A549 (cell line): ENCODE measurements around the gene SKAP1. TPM values are rescaled to one million over a fixed set of nuclear protein-coding genes. Genes with fewer than 3 reads are reported as not detected.

Source experiments
- ATAC-seq, 2 experiments: fragments of 200-7000 bp in 1 of 2; fragments of >200 bp in 1 of 2; cut with Nextera tagmentation in 1 of 2; cut with Tn5 transposase in 1 of 2; 3 replicates each; pipeline versions ENCODE4 v1.8.0 to v1.9.1; 2018 to 2020; ENCODE audit warnings: mild to moderate bottlenecking in 1 of 2, moderate library complexity in 1 of 2
- CTCF ChIA-PET: fragments of 300-600 bp; sonication (Branson Sonifier 250); formaldehyde crosslinking; extraction: SDS; loops from one replicate; lab custom pipeline; 2021; ENCODE audit warnings: antibody characterized with exemption, inconsistent platforms; lab: Yijun Ruan, JAX
- POLR2A ChIA-PET: fragments of 350-600 bp; formaldehyde crosslinking; extraction: SDS; loops from one replicate; lab custom pipeline; 2021; ENCODE audit warnings: antibody characterized with exemption, inconsistent platforms; lab: Yijun Ruan, JAX
- DNase-seq, 2 experiments: peaks; one replicate each; pipeline versions ENCODE4 v3.0.0 to v3.0.0-alpha.2; 2011 to 2016; ENCODE audit warnings: low read depth in 1 of 2, low spot score in 1 of 2
- FAIRE-seq: peaks from 2 replicates; lab custom pipeline; 2011; peaks lifted over from hg19 to GRCh38; lab: Jason Lieb, UNC
- H3K27ac ChIP-seq, 2 experiments: fragments of >200 bp; sonication (Bioruptor Twin); formaldehyde crosslinking; 3 replicates each; pipeline ENCODE4 v1.5.1; 2016 to 2017
- H3K4me1 ChIP-seq: fragments of >200 bp; sonication (Bioruptor Twin); formaldehyde crosslinking; 3 replicates; pipeline ENCODE4 v1.6.1; 2016
- H3K4me2 ChIP-seq: fragments of >200 bp; sonication (Bioruptor Twin); formaldehyde crosslinking; 3 replicates; pipeline ENCODE4 v1.6.1; 2016
- H3K4me3 ChIP-seq: fragments of >200 bp; sonication (Bioruptor Twin); formaldehyde crosslinking; 3 replicates; pipeline ENCODE4 v1.5.1; 2016
- H3K9me3 ChIP-seq: fragments of >200 bp; sonication (Bioruptor Twin); formaldehyde crosslinking; 3 replicates; pipeline ENCODE4 v1.6.1; 2016
- BHLHE40 ChIP-seq: IDR thresholded peaks from 2 replicates; pipeline ENCODE4 v1.6.1; 2012; ENCODE audit warnings: low read depth, low read length, inconsistent platforms
- CBX8 ChIP-seq: fragments of 200-600 bp; sonication (generic); IDR thresholded peaks from 2 replicates; pipeline ENCODE4 v1.6.1; 2016
- CHD2 ChIP-seq: fragments of 150-350 bp; IDR thresholded peaks from 2 replicates; pipeline ENCODE4 v1.6.1; 2014; ENCODE audit warnings: low read length; ENCODE audit not compliant: partially characterized antibody
- EHMT2 ChIP-seq: fragments of 200-600 bp; sonication (generic); IDR thresholded peaks from 2 replicates; pipeline ENCODE4 v1.6.1; 2016; ENCODE audit warnings: antibody characterized with exemption, low read depth, mild to moderate bottlenecking, moderate library complexity
- ESRRA ChIP-seq: fragments of 150-350 bp; IDR thresholded peaks from 2 replicates; pipeline ENCODE4 v1.6.1; 2014; ENCODE audit warnings: mild to moderate bottlenecking, low read length, borderline replicate concordance
- FOXS1 ChIP-seq: fragments of 250-450 bp; sonication (Bioruptor Pico); IDR thresholded peaks from 2 replicates; pipeline ENCODE4 v1.5.0; 2020; ENCODE audit warnings: mild to moderate bottlenecking, moderate library complexity
- GATA3 ChIP-seq: IDR thresholded peaks from 2 replicates; pipeline ENCODE4 v1.6.1; 2012; ENCODE audit warnings: borderline replicate concordance
- JUNB ChIP-seq: fragments of >200 bp; sonication (Bioruptor Twin); formaldehyde crosslinking; IDR thresholded peaks from 2 replicates; pipeline ENCODE4 v1.6.1; 2016
- KDM5A ChIP-seq: fragments of 200-600 bp; sonication (generic); IDR thresholded peaks from 2 replicates; pipeline ENCODE4 v1.6.1; 2016; ENCODE audit warnings: antibody characterized with exemption, mild to moderate bottlenecking
- MAFK ChIP-seq: fragments of 450-650 bp; IDR thresholded peaks from 2 replicates; pipeline ENCODE4 v1.6.1; 2014; ENCODE audit not compliant: partially characterized antibody
- MAZ ChIP-seq: fragments of 150-350 bp; IDR thresholded peaks from 2 replicates; pipeline ENCODE4 v1.6.1; 2014; ENCODE audit warnings: antibody characterized with exemption, low read depth, low read length, borderline replicate concordance
- NR3C1 ChIP-seq: fragments of >200 bp; sonication (Bioruptor Twin); formaldehyde crosslinking; IDR thresholded peaks from 3 replicates; pipeline ENCODE4 v1.6.1; 2017
- POLR2A ChIP-seq: IDR thresholded peaks from 2 replicates; pipeline ENCODE4 v1.6.1; 2012; ENCODE audit warnings: mild to moderate bottlenecking, low read length
- POLR2AphosphoS2 ChIP-seq: conservative IDR thresholded peaks from 2 replicates; pipeline ENCODE4 v1.6.1; 2012; ENCODE audit warnings: low read length, improper control_type of control experiment, inconsistent platforms
- RCOR1 ChIP-seq: fragments of 150-350 bp; IDR thresholded peaks from 2 replicates; pipeline ENCODE4 v1.6.1; 2014; ENCODE audit warnings: antibody characterized with exemption, low read length, low read depth
- RFX5 ChIP-seq: fragments of 450-650 bp; IDR thresholded peaks from 2 replicates; pipeline ENCODE4 v1.7.1; 2014; ENCODE audit warnings: antibody characterized with exemption, mild to moderate bottlenecking, moderate library complexity
- ZFP36 ChIP-seq: fragments of 450-650 bp; IDR thresholded peaks from 2 replicates; pipeline ENCODE4 v1.6.1; 2014; ENCODE audit warnings: borderline replicate concordance; ENCODE audit not compliant: partially characterized antibody
- whole genome bisulfite sequencing: methylation state at CpG from one replicate; pipeline ENCODE4 v1.1.6; 2017; ENCODE audit errors: missing lambda C conversion rate; 5-methylcytosine and 5-hydroxymethylcytosine counted together
- polyA plus RNA-seq, 4 experiments: library from polyadenylated mRNA; depleted of rRNA in 3 of 4; stranded (reverse); fragments of >200 nt; fragmentation: RNase III in 1 of 4; extraction: RNeasy Plus Mini Kit Qiagen cat#74134 plus additional on column Dnase treatment in 1 of 4; gene quantifications; 2 replicates in 3 of 4; 3 replicates in 1 of 4; pipeline ENCODE4 v1.2.3, GENCODE V29; 2011 to 2017
- TF ChIP-seq, protein P1 (sequence below): IDR thresholded peaks from 2 replicates; pipeline ENCODE4 v1.6.1; 2012
- TF ChIP-seq, protein P2 (sequence below): IDR thresholded peaks from 2 replicates; pipeline ENCODE4 v1.6.1; 2012
- TF ChIP-seq, protein P3 (sequence below): fragments of 250-450 bp; sonication (Bioruptor Pico); IDR thresholded peaks from 2 replicates; pipeline ENCODE4 v1.5.0; 2020; ENCODE audit warnings: low read depth, mild to moderate bottlenecking, moderate library complexity

The SKAP1 gene
- polyA plus RNA-seq, 2 of the 4 experiments (the other 2 are of a cell fraction): 0.14 to 0.78 TPM

DNA sequence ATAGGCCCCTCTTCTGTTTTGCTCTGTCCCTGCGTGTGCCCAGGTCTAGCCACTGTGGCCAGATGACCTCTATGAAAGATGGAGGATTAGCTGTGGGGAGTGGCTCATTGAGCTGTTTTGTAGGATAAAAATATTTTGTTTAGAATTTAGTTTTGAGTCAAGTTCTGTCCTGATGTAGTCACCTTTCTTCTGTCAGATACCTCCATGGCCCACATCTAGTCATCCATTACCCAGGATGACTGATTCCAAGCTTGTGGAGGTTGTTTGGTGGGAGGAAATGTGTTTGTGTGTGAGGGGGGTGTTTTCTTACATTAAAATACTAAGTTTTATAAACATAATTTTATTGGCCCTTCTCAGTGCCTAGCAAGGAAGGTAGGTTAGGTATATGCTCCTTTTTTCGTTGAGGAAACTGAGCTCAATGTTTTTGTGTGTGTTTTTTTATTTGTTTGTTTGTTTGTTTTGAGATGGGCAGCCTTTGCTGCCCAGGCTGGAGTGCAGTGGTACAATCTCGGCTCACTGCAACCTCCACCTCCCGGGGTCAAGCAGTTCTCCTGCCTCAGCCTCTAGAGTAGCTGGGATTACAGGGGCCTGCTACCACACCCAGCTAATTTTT is 306.1 kb downstream of the SKAP1 start:
- FAIRE-seq (no peak), DNase-seq (no peak), ATAC-seq (no peak)
- Histone ChIP-seq H3K9me3 (no peaks in the 10 kb centered on the region), H3K4me1 (peaks cover 12% of the 10 kb centered on the region), H3K4me3 (no peak overlapping the region), H3K27ac (no peak overlapping the region), H3K4me2 (no peak overlapping the region)
- CTCF ChIA-PET: interaction anchor here (0.6 to 14.2 kb wide), 18 partner anchors 9 to 1850 kb away, joined by 3 to 196 read pairs (median 5); no protein-coding TSS in a partner anchor
- TF ChIP-seq, protein P1, sequence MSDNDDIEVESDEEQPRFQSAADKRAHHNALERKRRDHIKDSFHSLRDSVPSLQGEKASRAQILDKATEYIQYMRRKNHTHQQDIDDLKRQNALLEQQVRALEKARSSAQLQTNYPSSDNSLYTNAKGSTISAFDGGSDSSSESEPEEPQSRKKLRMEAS: no peak
- TF ChIP-seq CHD2: no peak
- TF ChIP-seq, protein P2, sequence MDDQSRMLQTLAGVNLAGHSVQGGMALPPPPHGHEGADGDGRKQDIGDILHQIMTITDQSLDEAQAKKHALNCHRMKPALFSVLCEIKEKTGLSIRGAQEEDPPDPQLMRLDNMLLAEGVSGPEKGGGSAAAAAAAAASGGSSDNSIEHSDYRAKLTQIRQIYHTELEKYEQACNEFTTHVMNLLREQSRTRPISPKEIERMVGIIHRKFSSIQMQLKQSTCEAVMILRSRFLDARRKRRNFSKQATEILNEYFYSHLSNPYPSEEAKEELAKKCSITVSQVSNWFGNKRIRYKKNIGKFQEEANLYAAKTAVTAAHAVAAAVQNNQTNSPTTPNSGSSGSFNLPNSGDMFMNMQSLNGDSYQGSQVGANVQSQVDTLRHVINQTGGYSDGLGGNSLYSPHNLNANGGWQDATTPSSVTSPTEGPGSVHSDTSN: no peak
- no peak for TF ChIP-seq POLR2AphosphoS2
- TF ChIP-seq KDM5A: no peak
- TF ChIP-seq RCOR1: no peak
- TF ChIP-seq MAZ: no peak
- 96% methylated on average over 4 of the region's 4 CpGs for WGBS
- POLR2A ChIA-PET: interaction anchor here (1.2 kb wide), 1 partner anchor 98 kb away, joined by 3 read pairs; no protein-coding TSS in a partner anchor

DNA sequence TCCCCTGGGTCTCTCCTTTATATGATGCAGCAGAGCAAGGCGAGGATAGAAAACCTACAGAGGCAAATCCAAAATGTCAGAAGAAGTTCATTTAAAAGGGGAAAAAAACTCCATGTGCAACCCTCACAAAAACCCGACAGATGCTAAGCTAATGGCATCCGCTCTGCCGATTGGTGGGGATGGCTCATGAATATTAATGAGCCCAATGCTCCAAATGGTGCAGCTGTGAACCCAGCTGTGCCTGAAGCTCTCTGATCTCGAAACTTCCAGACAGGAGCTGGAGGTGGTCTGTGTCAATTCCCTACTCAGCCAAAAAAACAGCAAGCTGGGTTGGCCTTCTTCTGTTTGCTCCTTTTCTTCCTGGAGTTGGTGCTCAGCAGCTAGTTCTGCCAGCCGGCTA is 306.9 kb downstream of the SKAP1 start:
- CTCF ChIA-PET: interaction anchor here (0.6 to 14.2 kb wide), 15 partner anchors 8 to 513 kb away, joined by 3 to 196 read pairs (median 5); no protein-coding TSS in a partner anchor
- DNase-seq (no peak), FAIRE-seq (no peak), ATAC-seq (no peak)
- H3K9me3 ChIP-seq: no peaks in the 10 kb centered on the region
- POLR2A ChIA-PET: interaction anchor here (1.2 kb wide), 1 partner anchor 98 kb away, joined by 3 read pairs; no protein-coding TSS in a partner anchor
- H3K4me3 ChIP-seq: no peak overlapping the region
- peaks cover 12% of the 10 kb centered on the region for H3K4me1 ChIP-seq
- no peak overlapping the region for H3K4me2 ChIP-seq
- WGBS: 87% methylated on average over 6 of the region's 6 CpGs
- no peak overlapping the region for H3K27ac ChIP-seq
- TF ChIP-seq EHMT2: no peak

DNA sequence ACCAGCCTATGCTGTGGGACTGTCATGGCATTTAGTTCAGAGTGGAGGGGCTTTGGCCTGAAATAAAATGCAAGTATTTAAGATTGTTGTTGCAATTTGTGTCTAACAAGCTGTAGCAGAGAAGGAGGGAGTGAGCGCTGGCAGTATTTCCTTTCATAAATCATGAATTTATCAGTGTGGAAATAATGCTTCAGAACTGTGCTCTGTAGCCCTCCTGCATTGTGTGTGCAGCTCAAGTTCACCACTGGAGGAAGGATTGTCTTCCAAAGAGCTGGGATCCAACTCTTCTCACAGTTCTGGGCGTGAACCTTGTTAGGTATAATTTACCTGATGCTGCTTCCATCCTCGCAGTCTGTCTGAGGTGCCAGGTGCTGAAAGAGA is 307.4 kb downstream of the SKAP1 start:
- Histone ChIP-seq H3K9me3 (no peaks in the 10 kb centered on the region), H3K4me2 (no peak overlapping the region), H3K4me1 (peaks cover 10% of the 10 kb centered on the region), H3K4me3 (no peak overlapping the region), H3K27ac (no peak overlapping the region)
- CTCF ChIA-PET: interaction anchor here (0.8 to 14.2 kb wide), 12 partner anchors 8 to 514 kb away, joined by 3 to 196 read pairs (median 10); no protein-coding TSS in a partner anchor
- POLR2A ChIA-PET: no interaction called here
- FAIRE-seq: no peak
- DNase-seq: no peak
- TF ChIP-seq MAZ: no peak
- TF ChIP-seq, protein P3, sequence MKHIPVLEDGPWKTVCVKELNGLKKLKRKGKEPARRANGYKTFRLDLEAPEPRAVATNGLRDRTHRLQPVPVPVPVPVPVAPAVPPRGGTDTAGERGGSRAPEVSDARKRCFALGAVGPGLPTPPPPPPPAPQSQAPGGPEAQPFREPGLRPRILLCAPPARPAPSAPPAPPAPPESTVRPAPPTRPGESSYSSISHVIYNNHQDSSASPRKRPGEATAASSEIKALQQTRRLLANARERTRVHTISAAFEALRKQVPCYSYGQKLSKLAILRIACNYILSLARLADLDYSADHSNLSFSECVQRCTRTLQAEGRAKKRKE (CRISPR knock-in tag): no peak
- no peak for TF ChIP-seq ZFP36
- no peak for TF ChIP-seq BHLHE40
- no peak for TF ChIP-seq FOXS1 (CRISPR knock-in tag)
- WGBS: 91% methylated on average over 3 of the region's 3 CpGs
- no peak for ATAC-seq

DNA sequence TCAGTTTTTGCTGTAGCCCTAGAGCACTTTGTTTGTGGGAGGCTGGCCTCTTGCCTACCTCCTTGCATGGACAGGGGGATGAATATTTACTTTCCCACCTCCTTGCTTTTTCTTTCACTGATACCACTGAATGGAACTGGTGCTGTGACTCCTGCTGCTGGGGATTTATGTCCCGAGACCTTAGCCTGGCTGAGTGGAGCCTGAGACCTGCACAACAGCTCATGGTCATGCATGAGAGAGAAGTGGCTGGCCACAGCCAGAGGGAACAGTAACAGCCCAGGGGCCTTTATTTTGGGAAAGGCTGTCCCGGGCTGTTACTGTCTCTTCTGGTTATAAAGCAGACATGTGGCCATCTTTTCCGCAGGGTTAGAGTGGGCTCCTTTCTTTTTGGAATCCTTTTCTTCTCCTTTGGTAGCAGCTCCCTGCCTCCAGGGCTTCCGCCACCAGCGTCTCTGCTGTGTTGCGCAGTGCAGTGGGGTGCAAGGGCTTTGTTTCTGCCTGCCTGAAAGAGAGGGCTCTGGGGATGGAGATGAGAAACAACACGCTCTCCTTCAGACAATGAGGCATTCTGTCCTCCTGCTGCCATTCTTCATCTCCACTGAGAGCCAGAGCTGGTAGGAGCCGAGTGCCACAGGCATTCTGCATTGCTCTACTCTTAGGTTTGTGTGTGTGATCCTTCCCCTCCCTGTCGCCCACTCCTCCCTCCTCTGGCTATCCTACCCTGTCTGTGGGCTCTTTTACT is 307.9 kb downstream of the SKAP1 start:
- 78% methylated on average over 9 of the region's 9 CpGs for WGBS
- Histone ChIP-seq H3K4me2 (no peak overlapping the region), H3K4me3 (no peak overlapping the region), H3K4me1 (peaks cover 4% of the 10 kb centered on the region), H3K27ac (no peak overlapping the region), H3K9me3 (no peaks in the 10 kb centered on the region)
- no peak for ATAC-seq
- CTCF ChIA-PET: interaction anchor here (0.8 to 14.2 kb wide), 11 partner anchors 9 to 94 kb away, joined by 3 to 196 read pairs (median 8); partner anchors contain the start of gene SNX11
- POLR2A ChIA-PET: no interaction called here
- no peak for DNase-seq
- FAIRE-seq: no peak
- TF ChIP-seq JUNB: no peak
- TF ChIP-seq MAZ: no peak
- TF ChIP-seq GATA3: no peak
- TF ChIP-seq ESRRA: no peak
- TF ChIP-seq CBX8: no peak
- TF ChIP-seq KDM5A: no peak
- TF ChIP-seq MAFK: no peak
- no peak for TF ChIP-seq POLR2AphosphoS2
- no peak for TF ChIP-seq POLR2A
- TF ChIP-seq NR3C1: no peak
- no peak for TF ChIP-seq RFX5
- TF ChIP-seq CHD2: no peak
- TF ChIP-seq, all 56 proteins: peak for 0
